HUDEP-2 (cell line): ENCODE data around the gene YPEL1.
A peak's percentile ranks its signal among the peaks of the same experiment; 100 is the strongest.
"Not testable (repeated sequence)": the region's sequence is repeated elsewhere in the genome, so short reads cannot be mapped to it uniquely, and the experiment has no call there.

ENCODE experiments used
- DNase-seq, 76 experiments: peaks; one replicate each; lab custom pipeline; 2025; ENCODE audit not compliant: unreplicated experiment in 76 of 76; lab: John Stamatoyannopoulos, UW

The YPEL1 gene

GRCh38 chr22:21725956-21726649 lies 9.5 kb downstream of the YPEL1 start:
- no peak for DNase-seq

- DNase-seq: not testable (repeated sequence)
These were observed 11.1 kb downstream of the YPEL1 start for GRCh38 chr22:21724496-21724895.

- DNase-seq: not testable (repeated sequence)
These were observed 14.3 kb downstream of the YPEL1 start for GRCh38 chr22:21721195-21721852.

- not testable (repeated sequence) for DNase-seq
These were observed 15.3 kb downstream of the YPEL1 start for GRCh38 chr22:21720191-21720859.

- DNase-seq: no peak
These were observed 16.6 kb downstream of the YPEL1 start for GRCh38 chr22:21719024-21719423.

GRCh38 chr22:21718499-21718898 lies 17.1 kb downstream of the YPEL1 start:
- DNase-seq: no peak

- not testable (repeated sequence) for DNase-seq
These were observed 19.0 kb downstream of the YPEL1 start for GRCh38 chr22:21716395-21717122.

- DNase-seq: no peak
These were observed 20.8 kb downstream of the YPEL1 start for GRCh38 chr22:21714786-21715185.

- DNase-seq: no peak
These were observed 21.4 kb downstream of the YPEL1 start for GRCh38 chr22:21714059-21714770.

GRCh38 chr22:21713428-21714058 lies 22.1 kb downstream of the YPEL1 start:
- DNase-seq: peak in 1 of 76 experiments; percentile 14

- peak in 64 of 76 experiments; percentile 6 to 68 (median 38) for DNase-seq
These were observed 22.7 kb downstream of the YPEL1 start for GRCh38 chr22:21712751-21713427.

- DNase-seq: no peak
These were observed 23.7 kb downstream of the YPEL1 start for GRCh38 chr22:21711851-21712250.

- no peak for DNase-seq
These were observed 25.4 kb downstream of the YPEL1 start for GRCh38 chr22:21710156-21710555.

GRCh38 chr22:21709688-21710087 lies 25.9 kb downstream of the YPEL1 start:
- no peak for DNase-seq

GRCh38 chr22:21708960-21709359 lies 26.6 kb downstream of the YPEL1 start:
- DNase-seq: no peak

GRCh38 chr22:21707677-21708076 lies 27.9 kb downstream of the YPEL1 start:
- DNase-seq: peak in 4 of 76 experiments; percentile 2 to 21 (median 7)

- DNase-seq: no peak
These were observed 31.8 kb downstream of the YPEL1 start for GRCh38 chr22:21703684-21704316.

- no peak for DNase-seq
These were observed 32.6 kb downstream of the YPEL1 start for GRCh38 chr22:21702700-21703683.
